HAP-1 (cell line): ENCODE results near the gene IFI27L1.

ENCODE experiments used
- DNase-seq, 2 experiments: peaks; one replicate each; pipeline ENCODE4 v3.0.0-alpha.2; 2016 to 2020; ENCODE audit warnings: low spot score in 2 of 2
- H3K27me3 ChIP-seq: fragments of 250-450 bp; sonication (Bioruptor Pico); 2 replicates; pipeline ENCODE4 v1.5.1; 2020; ENCODE audit warnings: low read depth, mild to moderate bottlenecking, moderate library complexity
- H3K36me3 ChIP-seq: fragments of 250-450 bp; sonication (Bioruptor Pico); replicated peaks from 2 replicates; pipeline ENCODE4 v1.5.1; 2020; ENCODE audit warnings: mild to moderate bottlenecking
- H3K4me1 ChIP-seq: fragments of 250-450 bp; sonication (Bioruptor Pico); 2 replicates; pipeline ENCODE4 v1.5.1; 2020; ENCODE audit warnings: mild to moderate bottlenecking
- H3K4me3 ChIP-seq: fragments of 250-450 bp; sonication (Bioruptor Pico); 2 replicates; pipeline ENCODE4 v1.5.1; 2020; ENCODE audit warnings: mild to moderate bottlenecking, moderate library complexity
- H3K9me3 ChIP-seq: fragments of 250-450 bp; sonication (Bioruptor Pico); 2 replicates; pipeline ENCODE4 v1.5.1; 2020; ENCODE audit warnings: mild to moderate bottlenecking, moderate library complexity
- in situ Hi-C: fragments of 300-500 bp; cut with MboI; formaldehyde crosslinking; loops from 3 replicates; pipeline ENCODE4 v1.14.3; 2020; ENCODE audit warnings: low sequenced_read_pairs, inconsistent platforms, mixed read lengths

The IFI27L1 gene

GRCh38 chr14:94119071-94119470, 38.0 kb downstream of the IFI27L1 start:
- H3K4me3 ChIP-seq: no peak overlapping the region
- H3K36me3 ChIP-seq: no peaks in the 10 kb centered on the region
- 0 out of 2 replicates have a peak, but pooled peaks cover 2% of the 10 kb centered on the region for H3K9me3 ChIP-seq
- no peak for DNase-seq
- no peaks in the 10 kb centered on the region; the same call in 1 of the 2 replicates for H3K27me3 ChIP-seq
- in situ Hi-C loops: no loop called here
- H3K4me1 ChIP-seq: no peaks in the 10 kb centered on the region

- in situ Hi-C loops: no loop called here
- H3K4me3 ChIP-seq: no peak overlapping the region
- 0 out of 2 replicates have a peak, but pooled peaks cover 2% of the 10 kb centered on the region for H3K9me3 ChIP-seq
- no peaks in the 10 kb centered on the region for H3K4me1 ChIP-seq
- DNase-seq: no peak
- H3K27me3 ChIP-seq: no peaks in the 10 kb centered on the region; the same call in 1 of the 2 replicates
- H3K36me3 ChIP-seq: no peaks in the 10 kb centered on the region
These were observed 39.7 kb downstream of the IFI27L1 start for GRCh38 chr14:94120667-94121340.

- in situ Hi-C loops: no loop called here
- no peaks in the 10 kb centered on the region for H3K4me1 ChIP-seq
- DNase-seq: peak in 1 of 2 experiments; percentile 1
- no peak overlapping the region for H3K4me3 ChIP-seq
- H3K36me3 ChIP-seq: no peaks in the 10 kb centered on the region
- 0 out of 2 replicates have a peak, but pooled peaks cover 2% of the 10 kb centered on the region for H3K9me3 ChIP-seq
- H3K27me3 ChIP-seq: no peaks in the 10 kb centered on the region; the same call in 1 of the 2 replicates
These were observed 40.4 kb downstream of the IFI27L1 start for GRCh38 chr14:94121485-94121884.

- Histone ChIP-seq H3K27me3 (no peaks in the 10 kb centered on the region; the same call in 1 of the 2 replicates), H3K4me3 (no peak overlapping the region), H3K36me3 (no peaks in the 10 kb centered on the region), H3K4me1 (no peaks in the 10 kb centered on the region), H3K9me3 (0 out of 2 replicates have a peak, but pooled peaks cover 2% of the 10 kb centered on the region)
- DNase-seq: peak in 1 of 2 experiments; percentile 1
- in situ Hi-C loops: no loop called here
These were observed 41.3 kb downstream of the IFI27L1 start for GRCh38 chr14:94122438-94122837.

- in situ Hi-C loops: no loop called here
- Histone ChIP-seq H3K4me1 (no peaks in the 10 kb centered on the region), H3K4me3 (no peak overlapping the region), H3K36me3 (no peaks in the 10 kb centered on the region), H3K27me3 (no peaks in the 10 kb centered on the region; the same call in 1 of the 2 replicates), H3K9me3 (0 out of 2 replicates have a peak, but pooled peaks cover 2% of the 10 kb centered on the region)
- DNase-seq: peak in 1 of 2 experiments; percentile 2
These were observed 42.2 kb downstream of the IFI27L1 start for GRCh38 chr14:94123296-94123695.

GRCh38 chr14:94123868-94124267, 42.8 kb downstream of the IFI27L1 start:
- Histone ChIP-seq H3K36me3 (no peaks in the 10 kb centered on the region), H3K4me3 (no peak overlapping the region), H3K4me1 (no peaks in the 10 kb centered on the region), H3K9me3 (0 out of 2 replicates have a peak, but pooled peaks cover 2% of the 10 kb centered on the region), H3K27me3 (no peaks in the 10 kb centered on the region; the same call in 1 of the 2 replicates)
- no peak for DNase-seq
- in situ Hi-C loops: no loop called here

- H3K4me1 ChIP-seq: peaks cover under 1% of the 10 kb centered on the region
- in situ Hi-C loops: loop anchor here (25.0 kb wide), 1 partner anchor 563 kb away; no protein-coding TSS in a partner anchor
- H3K36me3 ChIP-seq: no peaks in the 10 kb centered on the region
- H3K9me3 ChIP-seq: 0 out of 2 replicates have a peak, but pooled peaks cover 2% of the 10 kb centered on the region
- no peak overlapping the region for H3K4me3 ChIP-seq
- no peaks in the 10 kb centered on the region for H3K27me3 ChIP-seq
- DNase-seq: peak in 1 of 2 experiments; percentile 2
These were observed 43.7 kb downstream of the IFI27L1 start for GRCh38 chr14:94124582-94125377.

- Histone ChIP-seq H3K9me3 (no peaks in the 10 kb centered on the region), H3K36me3 (no peaks in the 10 kb centered on the region), H3K27me3 (no peaks in the 10 kb centered on the region), H3K4me1 (peaks cover 8% of the 10 kb centered on the region), H3K4me3 (no peak overlapping the region)
- in situ Hi-C loops: loop anchor here (25.0 kb wide), 1 partner anchor 561 kb away; no protein-coding TSS in a partner anchor
- DNase-seq: no peak
These were observed 44.7 kb downstream of the IFI27L1 start for GRCh38 chr14:94125659-94126418.

- no peaks in the 10 kb centered on the region for H3K9me3 ChIP-seq
- no peaks in the 10 kb centered on the region for H3K36me3 ChIP-seq
- in situ Hi-C loops: loop anchor here (25.0 kb wide), 1 partner anchor 561 kb away; no protein-coding TSS in a partner anchor
- H3K4me3 ChIP-seq: no peak overlapping the region
- H3K27me3 ChIP-seq: no peaks in the 10 kb centered on the region
- H3K4me1 ChIP-seq: peaks cover 8% of the 10 kb centered on the region
- DNase-seq: no peak
These were observed 45.2 kb downstream of the IFI27L1 start for GRCh38 chr14:94126419-94126677.

GRCh38 chr14:94126800-94127199, 45.7 kb downstream of the IFI27L1 start:
- no peaks in the 10 kb centered on the region for H3K27me3 ChIP-seq
- in situ Hi-C loops: loop anchor here (25.0 kb wide), 1 partner anchor 561 kb away; no protein-coding TSS in a partner anchor
- no peaks in the 10 kb centered on the region for H3K36me3 ChIP-seq
- H3K4me3 ChIP-seq: no peak overlapping the region
- no peak for DNase-seq
- H3K9me3 ChIP-seq: no peaks in the 10 kb centered on the region
- peaks cover 8% of the 10 kb centered on the region for H3K4me1 ChIP-seq

- no peaks in the 10 kb centered on the region for H3K36me3 ChIP-seq
- H3K4me1 ChIP-seq: peaks cover 8% of the 10 kb centered on the region
- no peaks in the 10 kb centered on the region for H3K27me3 ChIP-seq
- DNase-seq: no peak
- no peak overlapping the region for H3K4me3 ChIP-seq
- H3K9me3 ChIP-seq: no peaks in the 10 kb centered on the region
- in situ Hi-C loops: loop anchor here (25.0 kb wide), 1 partner anchor 560 kb away; no protein-coding TSS in a partner anchor
These were observed 46.2 kb downstream of the IFI27L1 start for GRCh38 chr14:94127330-94127729.

GRCh38 chr14:94128216-94128839, 47.2 kb downstream of the IFI27L1 start:
- Histone ChIP-seq H3K9me3 (no peaks in the 10 kb centered on the region), H3K4me3 (no peak overlapping the region), H3K27me3 (no peaks in the 10 kb centered on the region), H3K36me3 (no peaks in the 10 kb centered on the region), H3K4me1 (peaks cover 8% of the 10 kb centered on the region)
- in situ Hi-C loops: loop anchor here (25.0 kb wide), 1 partner anchor 559 kb away; no protein-coding TSS in a partner anchor
- no peak for DNase-seq
